Neural cell (in vitro differentiated cells): ENCODE results near the gene NGFR. TPM values are rescaled to one million over a fixed set of nuclear protein-coding genes. Genes with fewer than 3 reads are reported as not detected.

Experiments used
- H2AFZ ChIP-seq: fragments of 200-600, 300-800 bp; sonication (generic), shearing (Covaris generic); 2 replicates; pipeline ENCODE4 v1.6.0; 2014; ENCODE audit warnings: low read depth, mild to moderate bottlenecking, antibody characterized with exemption, low read length, moderate library complexity
- H3F3A ChIP-seq: fragments of 200-600 bp; shearing (Covaris generic); 2 replicates; pipeline ENCODE4 v1.6.1; 2016; ENCODE audit warnings: mild to moderate bottlenecking, moderate library complexity, mixed read lengths, antibody characterized with exemption, low read length; ENCODE audit not compliant: insufficient read depth, poor library complexity, severe bottlenecking
- H3K27ac ChIP-seq: fragments of 200-600, 300-800 bp; sonication (generic), shearing (Covaris generic); 2 replicates; pipeline ENCODE4 v1.5.1; 2014; ENCODE audit warnings: mild to moderate bottlenecking, low read length, moderate library complexity
- H3K27me3 ChIP-seq: fragments of 300-800, 200-600 bp; sonication (generic), shearing (Covaris generic); 2 replicates; pipeline ENCODE4 v1.6.0; 2014; ENCODE audit warnings: mild to moderate bottlenecking, low read depth, low read length, moderate library complexity; ENCODE audit not compliant: insufficient read depth
- H3K36me3 ChIP-seq: fragments of 300-800, 200-600 bp; sonication (generic), shearing (Covaris generic); 2 replicates; pipeline ENCODE4 v1.5.1; 2014; ENCODE audit warnings: mild to moderate bottlenecking, antibody characterized with exemption, low read length, moderate library complexity; ENCODE audit not compliant: insufficient read depth
- H3K4me2 ChIP-seq: fragments of 300-800, 200-600 bp; sonication (generic), shearing (Covaris generic); 2 replicates; pipeline ENCODE4 v1.6.0; 2014; ENCODE audit warnings: mild to moderate bottlenecking, low read length
- H3K4me3 ChIP-seq: fragments of 300-800, 200-600 bp; sonication (generic), shearing (Covaris generic); 2 replicates; pipeline ENCODE4 v1.5.1; 2014; ENCODE audit warnings: mild to moderate bottlenecking, low read length, moderate library complexity
- H3K79me2 ChIP-seq: fragments of 200-600 bp; shearing (Covaris generic); replicated peaks from 2 replicates; pipeline ENCODE4 v1.6.0; 2014; ENCODE audit warnings: mild to moderate bottlenecking, low read length, moderate library complexity; ENCODE audit not compliant: insufficient read depth
- H3K9ac ChIP-seq: fragments of 300-800, 200-600 bp; sonication (generic), shearing (Covaris generic); 2 replicates; pipeline ENCODE4 v1.6.1; 2016; ENCODE audit warnings: mild to moderate bottlenecking, low read length, mixed read lengths
- H3K9me2 ChIP-seq: fragments of 200-600 bp; shearing (Covaris generic); 2 replicates; pipeline ENCODE4 v1.6.1; 2016; ENCODE audit warnings: mild to moderate bottlenecking, low read length, mixed read lengths; ENCODE audit not compliant: insufficient read depth
- H3K9me3 ChIP-seq: fragments of 200-600, 300-800 bp; sonication (generic), shearing (Covaris generic); 2 replicates; pipeline ENCODE4 v1.6.1; 2016; ENCODE audit warnings: mild to moderate bottlenecking, mixed run types, low read length, moderate library complexity, mixed read lengths
- H4K20me1 ChIP-seq: fragments of 200-600 bp; shearing (Covaris generic); 2 replicates; pipeline ENCODE4 v1.6.1; 2016; ENCODE audit warnings: mild to moderate bottlenecking, mixed run types; ENCODE audit not compliant: insufficient read depth
- EP300 ChIP-seq: fragments of 450-650 bp; conservative IDR thresholded peaks from 2 replicates; pipeline ENCODE4 v1.6.1; 2014; ENCODE audit warnings: antibody characterized with exemption, mild to moderate bottlenecking, moderate library complexity; ENCODE audit not compliant: poor library complexity, severe bottlenecking
- EZH2 ChIP-seq: fragments of 200-600, 300-800 bp; shearing (Covaris generic), sonication (generic); IDR thresholded peaks from 2 replicates; pipeline ENCODE4 v1.6.1; 2014; ENCODE audit warnings: antibody characterized with exemption, low read length, borderline replicate concordance, mild to moderate bottlenecking; ENCODE audit not compliant: insufficient read depth, poor library complexity, severe bottlenecking
- MXI1 ChIP-seq: fragments of 450-650 bp; conservative IDR thresholded peaks from 2 replicates; pipeline ENCODE4 v1.6.1; 2014; ENCODE audit warnings: antibody characterized with exemption, mild to moderate bottlenecking; ENCODE audit not compliant: poor library complexity, severe bottlenecking
- POLR2AphosphoS5 ChIP-seq: IDR thresholded peaks from 2 replicates; pipeline ENCODE4 v1.6.1; 2012
- RAD21 ChIP-seq: fragments of 450-650 bp; conservative IDR thresholded peaks from 2 replicates; pipeline ENCODE4 v1.6.1; 2014; ENCODE audit warnings: antibody characterized with exemption, mild to moderate bottlenecking, moderate library complexity
- SMC3 ChIP-seq: fragments of 450-650 bp; conservative IDR thresholded peaks from 2 replicates; pipeline ENCODE4 v1.6.1; 2014; ENCODE audit warnings: antibody characterized with exemption, mild to moderate bottlenecking, moderate library complexity; ENCODE audit not compliant: poor library complexity
- TAF1 ChIP-seq: IDR thresholded peaks from 2 replicates; pipeline ENCODE4 v1.6.1; 2012; ENCODE audit warnings: low read depth
- polyA plus RNA-seq: library from polyadenylated mRNA; depleted of rRNA; stranded (reverse); fragments of >200 nt; gene quantifications from 2 replicates; pipeline ENCODE4 v1.2.3, GENCODE V29; 2014
- TF ChIP-seq, protein P1 (sequence below): fragments of 450-650 bp; IDR thresholded peaks from 2 replicates; pipeline ENCODE4 v1.5.1; 2014; ENCODE audit warnings: antibody characterized with exemption, mild to moderate bottlenecking, moderate library complexity; ENCODE audit not compliant: poor library complexity, severe bottlenecking
- TF ChIP-seq, protein P2 (sequence below): IDR thresholded peaks from 2 replicates; pipeline ENCODE4 v1.6.1; 2012; ENCODE audit warnings: borderline replicate concordance

The NGFR gene
- polyA plus RNA-seq, 1 donor from 2014 or later: 3.6 TPM

DNA sequence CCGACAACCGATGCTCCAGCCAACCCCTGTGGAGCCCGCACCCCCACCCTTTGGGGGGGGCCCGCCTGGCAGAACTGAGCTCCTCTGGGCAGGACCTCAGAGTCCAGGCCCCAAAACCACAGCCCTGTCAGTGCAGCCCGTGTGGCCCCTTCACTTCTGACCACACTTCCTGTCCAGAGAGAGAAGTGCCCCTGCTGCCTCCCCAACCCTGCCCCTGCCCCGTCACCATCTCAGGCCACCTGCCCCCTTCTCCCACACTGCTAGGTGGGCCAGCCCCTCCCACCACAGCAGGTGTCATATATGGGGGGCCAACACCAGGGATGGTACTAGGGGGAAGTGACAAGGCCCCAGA is 17.9 kb downstream of the NGFR start:
- no peaks in the 10 kb centered on the region for H3K9me3 ChIP-seq
- H3K79me2 ChIP-seq: no peaks in the 10 kb centered on the region
- no peak overlapping the region for H3K27ac ChIP-seq
- H4K20me1 ChIP-seq: no peaks in the 10 kb centered on the region
- H3K4me2 ChIP-seq: no peak overlapping the region
- H2AFZ ChIP-seq: no peak overlapping the region
- TF ChIP-seq EP300 (no peak), POLR2AphosphoS5 (no peak), RAD21 (no peak), TAF1 (no peak), MXI1 (no peak), EZH2 (no peak), SMC3 (no peak)
- TF ChIP-seq, protein P1, sequence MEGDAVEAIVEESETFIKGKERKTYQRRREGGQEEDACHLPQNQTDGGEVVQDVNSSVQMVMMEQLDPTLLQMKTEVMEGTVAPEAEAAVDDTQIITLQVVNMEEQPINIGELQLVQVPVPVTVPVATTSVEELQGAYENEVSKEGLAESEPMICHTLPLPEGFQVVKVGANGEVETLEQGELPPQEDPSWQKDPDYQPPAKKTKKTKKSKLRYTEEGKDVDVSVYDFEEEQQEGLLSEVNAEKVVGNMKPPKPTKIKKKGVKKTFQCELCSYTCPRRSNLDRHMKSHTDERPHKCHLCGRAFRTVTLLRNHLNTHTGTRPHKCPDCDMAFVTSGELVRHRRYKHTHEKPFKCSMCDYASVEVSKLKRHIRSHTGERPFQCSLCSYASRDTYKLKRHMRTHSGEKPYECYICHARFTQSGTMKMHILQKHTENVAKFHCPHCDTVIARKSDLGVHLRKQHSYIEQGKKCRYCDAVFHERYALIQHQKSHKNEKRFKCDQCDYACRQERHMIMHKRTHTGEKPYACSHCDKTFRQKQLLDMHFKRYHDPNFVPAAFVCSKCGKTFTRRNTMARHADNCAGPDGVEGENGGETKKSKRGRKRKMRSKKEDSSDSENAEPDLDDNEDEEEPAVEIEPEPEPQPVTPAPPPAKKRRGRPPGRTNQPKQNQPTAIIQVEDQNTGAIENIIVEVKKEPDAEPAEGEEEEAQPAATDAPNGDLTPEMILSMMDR: no peak
- TF ChIP-seq, protein P2, sequence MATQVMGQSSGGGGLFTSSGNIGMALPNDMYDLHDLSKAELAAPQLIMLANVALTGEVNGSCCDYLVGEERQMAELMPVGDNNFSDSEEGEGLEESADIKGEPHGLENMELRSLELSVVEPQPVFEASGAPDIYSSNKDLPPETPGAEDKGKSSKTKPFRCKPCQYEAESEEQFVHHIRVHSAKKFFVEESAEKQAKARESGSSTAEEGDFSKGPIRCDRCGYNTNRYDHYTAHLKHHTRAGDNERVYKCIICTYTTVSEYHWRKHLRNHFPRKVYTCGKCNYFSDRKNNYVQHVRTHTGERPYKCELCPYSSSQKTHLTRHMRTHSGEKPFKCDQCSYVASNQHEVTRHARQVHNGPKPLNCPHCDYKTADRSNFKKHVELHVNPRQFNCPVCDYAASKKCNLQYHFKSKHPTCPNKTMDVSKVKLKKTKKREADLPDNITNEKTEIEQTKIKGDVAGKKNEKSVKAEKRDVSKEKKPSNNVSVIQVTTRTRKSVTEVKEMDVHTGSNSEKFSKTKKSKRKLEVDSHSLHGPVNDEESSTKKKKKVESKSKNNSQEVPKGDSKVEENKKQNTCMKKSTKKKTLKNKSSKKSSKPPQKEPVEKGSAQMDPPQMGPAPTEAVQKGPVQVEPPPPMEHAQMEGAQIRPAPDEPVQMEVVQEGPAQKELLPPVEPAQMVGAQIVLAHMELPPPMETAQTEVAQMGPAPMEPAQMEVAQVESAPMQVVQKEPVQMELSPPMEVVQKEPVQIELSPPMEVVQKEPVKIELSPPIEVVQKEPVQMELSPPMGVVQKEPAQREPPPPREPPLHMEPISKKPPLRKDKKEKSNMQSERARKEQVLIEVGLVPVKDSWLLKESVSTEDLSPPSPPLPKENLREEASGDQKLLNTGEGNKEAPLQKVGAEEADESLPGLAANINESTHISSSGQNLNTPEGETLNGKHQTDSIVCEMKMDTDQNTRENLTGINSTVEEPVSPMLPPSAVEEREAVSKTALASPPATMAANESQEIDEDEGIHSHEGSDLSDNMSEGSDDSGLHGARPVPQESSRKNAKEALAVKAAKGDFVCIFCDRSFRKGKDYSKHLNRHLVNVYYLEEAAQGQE: no peak
- no peak overlapping the region for H3K4me3 ChIP-seq
- H3K27me3 ChIP-seq: no peaks in the 10 kb centered on the region
- H3K36me3 ChIP-seq: no peaks in the 10 kb centered on the region
- no peaks in the 10 kb centered on the region for H3K9me2 ChIP-seq
- H3F3A ChIP-seq: no peaks in the 10 kb centered on the region
- no peak overlapping the region for H3K9ac ChIP-seq

DNA sequence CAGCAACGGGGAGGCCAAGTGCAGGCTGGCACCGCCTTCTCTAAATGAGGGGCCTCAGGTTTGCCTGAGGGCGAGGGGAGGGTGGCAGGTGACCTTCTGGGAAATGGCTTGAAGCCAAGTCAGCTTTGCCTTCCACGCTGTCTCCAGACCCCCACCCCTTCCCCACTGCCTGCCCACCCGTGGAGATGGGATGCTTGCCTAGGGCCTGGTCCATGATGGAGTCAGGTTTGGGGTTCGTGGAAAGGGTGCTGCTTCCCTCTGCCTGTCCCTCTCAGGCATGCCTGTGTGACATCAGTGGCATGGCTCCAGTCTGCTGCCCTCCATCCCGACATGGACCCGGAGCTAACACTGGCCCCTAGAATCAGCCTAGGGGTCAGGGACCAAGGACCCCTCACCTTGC is 18.5 kb downstream of the NGFR start:
- Histone ChIP-seq H2AFZ (no peak overlapping the region), H3K36me3 (no peaks in the 10 kb centered on the region), H3K9me3 (no peaks in the 10 kb centered on the region), H3K4me2 (no peak overlapping the region), H3K9me2 (no peaks in the 10 kb centered on the region), H3K27me3 (no peaks in the 10 kb centered on the region), H4K20me1 (no peaks in the 10 kb centered on the region), H3K9ac (no peak overlapping the region), H3K4me3 (no peak overlapping the region), H3K27ac (no peak overlapping the region), H3K79me2 (no peaks in the 10 kb centered on the region), H3F3A (no peaks in the 10 kb centered on the region)
- TF ChIP-seq, protein P1: no peak
- TF ChIP-seq MXI1: no peak
- no peak for TF ChIP-seq SMC3
